ENCODE measurements around the gene CPEB3.

DNA sequence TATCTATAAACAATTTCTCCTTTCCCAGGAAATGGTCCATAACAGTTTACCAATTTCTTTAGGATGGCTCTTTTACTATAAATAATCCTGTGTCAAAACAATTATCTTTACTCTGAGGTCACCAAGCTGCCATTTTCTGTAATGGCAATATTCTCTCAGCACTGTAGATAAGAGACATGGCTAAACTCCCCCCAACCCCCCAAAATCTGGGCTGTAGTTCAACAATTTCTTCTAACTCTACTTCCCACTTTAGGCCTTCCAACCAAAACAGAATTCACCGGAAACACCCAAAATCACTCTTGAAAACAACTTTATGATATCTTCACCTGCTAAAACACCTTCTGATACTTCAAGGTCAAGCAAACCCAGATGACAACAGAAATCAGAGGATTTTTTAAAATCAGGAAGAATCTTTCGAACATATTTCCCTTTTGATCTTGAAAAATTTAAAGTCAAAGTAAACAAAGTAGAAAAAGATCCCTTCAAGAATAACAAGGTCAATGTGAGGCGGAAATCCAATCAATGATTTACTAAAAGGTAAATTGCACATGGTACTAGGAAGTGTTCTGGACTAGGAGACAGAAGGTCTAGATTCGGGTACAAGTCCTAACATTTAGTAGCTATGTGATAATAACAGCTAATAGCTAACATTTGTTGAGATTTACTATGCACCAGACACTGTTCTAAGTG lies 176.8 kb downstream of the CPEB3 start:
- TF ChIP-seq, protein P1, sequence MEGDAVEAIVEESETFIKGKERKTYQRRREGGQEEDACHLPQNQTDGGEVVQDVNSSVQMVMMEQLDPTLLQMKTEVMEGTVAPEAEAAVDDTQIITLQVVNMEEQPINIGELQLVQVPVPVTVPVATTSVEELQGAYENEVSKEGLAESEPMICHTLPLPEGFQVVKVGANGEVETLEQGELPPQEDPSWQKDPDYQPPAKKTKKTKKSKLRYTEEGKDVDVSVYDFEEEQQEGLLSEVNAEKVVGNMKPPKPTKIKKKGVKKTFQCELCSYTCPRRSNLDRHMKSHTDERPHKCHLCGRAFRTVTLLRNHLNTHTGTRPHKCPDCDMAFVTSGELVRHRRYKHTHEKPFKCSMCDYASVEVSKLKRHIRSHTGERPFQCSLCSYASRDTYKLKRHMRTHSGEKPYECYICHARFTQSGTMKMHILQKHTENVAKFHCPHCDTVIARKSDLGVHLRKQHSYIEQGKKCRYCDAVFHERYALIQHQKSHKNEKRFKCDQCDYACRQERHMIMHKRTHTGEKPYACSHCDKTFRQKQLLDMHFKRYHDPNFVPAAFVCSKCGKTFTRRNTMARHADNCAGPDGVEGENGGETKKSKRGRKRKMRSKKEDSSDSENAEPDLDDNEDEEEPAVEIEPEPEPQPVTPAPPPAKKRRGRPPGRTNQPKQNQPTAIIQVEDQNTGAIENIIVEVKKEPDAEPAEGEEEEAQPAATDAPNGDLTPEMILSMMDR (IDR thresholded peaks at IDR 0.05): no peak
- TF ChIP-seq, protein P2, sequence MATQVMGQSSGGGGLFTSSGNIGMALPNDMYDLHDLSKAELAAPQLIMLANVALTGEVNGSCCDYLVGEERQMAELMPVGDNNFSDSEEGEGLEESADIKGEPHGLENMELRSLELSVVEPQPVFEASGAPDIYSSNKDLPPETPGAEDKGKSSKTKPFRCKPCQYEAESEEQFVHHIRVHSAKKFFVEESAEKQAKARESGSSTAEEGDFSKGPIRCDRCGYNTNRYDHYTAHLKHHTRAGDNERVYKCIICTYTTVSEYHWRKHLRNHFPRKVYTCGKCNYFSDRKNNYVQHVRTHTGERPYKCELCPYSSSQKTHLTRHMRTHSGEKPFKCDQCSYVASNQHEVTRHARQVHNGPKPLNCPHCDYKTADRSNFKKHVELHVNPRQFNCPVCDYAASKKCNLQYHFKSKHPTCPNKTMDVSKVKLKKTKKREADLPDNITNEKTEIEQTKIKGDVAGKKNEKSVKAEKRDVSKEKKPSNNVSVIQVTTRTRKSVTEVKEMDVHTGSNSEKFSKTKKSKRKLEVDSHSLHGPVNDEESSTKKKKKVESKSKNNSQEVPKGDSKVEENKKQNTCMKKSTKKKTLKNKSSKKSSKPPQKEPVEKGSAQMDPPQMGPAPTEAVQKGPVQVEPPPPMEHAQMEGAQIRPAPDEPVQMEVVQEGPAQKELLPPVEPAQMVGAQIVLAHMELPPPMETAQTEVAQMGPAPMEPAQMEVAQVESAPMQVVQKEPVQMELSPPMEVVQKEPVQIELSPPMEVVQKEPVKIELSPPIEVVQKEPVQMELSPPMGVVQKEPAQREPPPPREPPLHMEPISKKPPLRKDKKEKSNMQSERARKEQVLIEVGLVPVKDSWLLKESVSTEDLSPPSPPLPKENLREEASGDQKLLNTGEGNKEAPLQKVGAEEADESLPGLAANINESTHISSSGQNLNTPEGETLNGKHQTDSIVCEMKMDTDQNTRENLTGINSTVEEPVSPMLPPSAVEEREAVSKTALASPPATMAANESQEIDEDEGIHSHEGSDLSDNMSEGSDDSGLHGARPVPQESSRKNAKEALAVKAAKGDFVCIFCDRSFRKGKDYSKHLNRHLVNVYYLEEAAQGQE (IDR thresholded peaks at IDR 0.05; ENCODE audit: insufficient read depth in 1 of 2, low read depth in 2 of 2, low read length in 1 of 2): no peak
